Smooth muscle cell (in vitro differentiated cells): ENCODE data around the gene DAPK2. TPM values are rescaled to one million over a fixed set of nuclear protein-coding genes. Genes with fewer than 3 reads are reported as not detected.

Source experiments
- DNase-seq: peaks from one replicate; lab custom pipeline; 2025; ENCODE audit not compliant: unreplicated experiment; lab: John Stamatoyannopoulos, UW
- H2AFZ ChIP-seq: fragments of 200-600 bp; sonication (generic); 2 replicates; pipeline ENCODE4 v1.6.0; 2016; ENCODE audit warnings: antibody characterized with exemption, low read depth, mild to moderate bottlenecking
- H3F3A ChIP-seq: fragments of 200-600 bp; sonication (generic); 2 replicates; pipeline ENCODE4 v1.6.0; 2017; ENCODE audit warnings: antibody characterized with exemption, low read depth
- H3K27ac ChIP-seq: fragments of 200-600 bp; sonication (generic); 2 replicates; pipeline ENCODE4 v1.5.1; 2016; ENCODE audit warnings: low read depth, mild to moderate bottlenecking
- H3K27me3 ChIP-seq: fragments of 200-600 bp; sonication (generic); 2 replicates; pipeline ENCODE4 v1.6.1; 2016; ENCODE audit warnings: low read depth, mild to moderate bottlenecking
- H3K36me3 ChIP-seq: fragments of 200-600 bp; sonication (generic); 2 replicates; pipeline ENCODE4 v1.5.1; 2016; ENCODE audit warnings: low read depth
- H3K4me1 ChIP-seq: fragments of 200-600 bp; sonication (generic); 2 replicates; pipeline ENCODE4 v1.5.1; 2016; ENCODE audit warnings: low read depth
- H3K4me2 ChIP-seq: fragments of 200-600 bp; sonication (generic); 2 replicates; pipeline ENCODE4 v1.6.0; 2016; ENCODE audit warnings: mild to moderate bottlenecking
- H3K4me3 ChIP-seq: fragments of 200-600 bp; sonication (generic); 2 replicates; pipeline ENCODE4 v1.5.1; 2016; ENCODE audit warnings: mild to moderate bottlenecking
- H3K79me2 ChIP-seq: fragments of 200-600 bp; sonication (generic); 2 replicates; pipeline ENCODE4 v1.6.0; 2016; ENCODE audit warnings: low read depth, mild to moderate bottlenecking
- H3K9ac ChIP-seq: fragments of 200-600 bp; sonication (generic); 2 replicates; pipeline ENCODE4 v1.6.0; 2016; ENCODE audit warnings: low read depth
- H3K9me3 ChIP-seq: fragments of 200-600 bp; sonication (generic); replicated peaks from 2 replicates; pipeline ENCODE4 v1.5.1; 2016; ENCODE audit warnings: low read depth
- H4K20me1 ChIP-seq: fragments of 200-600 bp; sonication (generic); 2 replicates; pipeline ENCODE4 v1.6.0; 2016; ENCODE audit warnings: low read depth
- WGBS: methylation state at CpG from one replicate; pipeline ENCODE4 v1.1.7; 2016; ENCODE audit warnings: low lambda C conversion rate; 5-methylcytosine and 5-hydroxymethylcytosine counted together
- polyA plus RNA-seq: library from polyadenylated mRNA; unstranded; fragments of >200 nt; fragmentation: Nextera tagmentation; extraction: Ambion mirVana; gene quantifications from 2 replicates; pipeline ENCODE4 v1.2.1, GENCODE V29; 2016
- total RNA-seq: library from RNA; depleted of rRNA; stranded (reverse); fragments of >200 nt; gene quantifications from 2 replicates; pipeline ENCODE4 v1.2.3, GENCODE V29; 2014
- TF ChIP-seq, protein P1 (sequence below): fragments of 200-600 bp; sonication (generic); IDR thresholded peaks from 2 replicates; pipeline ENCODE4 v1.5.1; 2017; ENCODE audit warnings: borderline replicate concordance, mild to moderate bottlenecking, antibody characterized with exemption; ENCODE audit not compliant: insufficient read depth, poor library complexity, severe bottlenecking

Gene DAPK2
- total and polyA plus RNA-seq, 2 experiments from 2014 or later: not detected

DNA sequence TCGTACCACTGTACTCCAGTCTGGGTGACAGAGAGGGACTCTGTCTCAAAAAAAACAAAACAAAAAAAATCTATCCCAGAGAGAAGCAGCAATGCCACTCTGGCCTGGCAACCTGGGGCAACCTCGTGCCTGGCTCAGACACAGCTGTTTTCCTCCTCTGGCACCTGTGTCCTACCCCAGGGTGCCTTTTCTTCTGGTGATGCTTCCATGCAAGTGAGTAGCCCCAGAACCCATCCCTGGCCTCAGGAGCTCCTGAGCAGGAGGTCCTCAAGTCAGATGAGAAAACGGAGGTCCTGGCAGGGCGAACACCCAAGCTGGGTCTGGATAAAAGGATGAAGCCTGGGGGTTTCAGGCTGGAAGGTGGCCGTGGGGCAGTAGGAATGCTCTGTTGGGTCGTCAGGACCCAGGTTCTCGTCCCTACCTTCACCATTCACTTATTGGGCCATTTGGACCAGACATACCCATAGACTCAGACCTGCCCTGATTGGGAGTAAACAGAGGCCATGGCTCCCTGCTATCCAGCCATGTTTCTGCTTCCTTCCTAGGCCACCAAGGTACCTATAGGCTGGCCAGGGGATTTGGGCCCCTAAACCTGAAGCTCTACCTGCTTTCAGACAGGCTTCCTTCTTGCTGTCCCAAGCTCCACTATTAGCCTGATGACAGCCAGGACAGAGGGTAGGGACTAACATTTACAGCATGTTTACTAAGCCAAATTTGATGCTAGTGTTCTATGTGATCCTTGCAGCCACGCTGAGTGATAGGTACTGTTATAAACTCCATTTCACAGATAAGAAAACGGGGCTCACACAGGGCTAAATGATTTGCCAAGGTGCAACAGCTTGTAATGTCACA is 102.2 kb downstream of the DAPK2 start:
- no peaks in the 10 kb centered on the region for H3K9me3 ChIP-seq
- H3F3A ChIP-seq: no peaks in the 10 kb centered on the region
- H3K4me1 ChIP-seq: no peaks in the 10 kb centered on the region
- no peak for DNase-seq
- H3K4me3 ChIP-seq: no peak overlapping the region
- TF ChIP-seq, protein P1, sequence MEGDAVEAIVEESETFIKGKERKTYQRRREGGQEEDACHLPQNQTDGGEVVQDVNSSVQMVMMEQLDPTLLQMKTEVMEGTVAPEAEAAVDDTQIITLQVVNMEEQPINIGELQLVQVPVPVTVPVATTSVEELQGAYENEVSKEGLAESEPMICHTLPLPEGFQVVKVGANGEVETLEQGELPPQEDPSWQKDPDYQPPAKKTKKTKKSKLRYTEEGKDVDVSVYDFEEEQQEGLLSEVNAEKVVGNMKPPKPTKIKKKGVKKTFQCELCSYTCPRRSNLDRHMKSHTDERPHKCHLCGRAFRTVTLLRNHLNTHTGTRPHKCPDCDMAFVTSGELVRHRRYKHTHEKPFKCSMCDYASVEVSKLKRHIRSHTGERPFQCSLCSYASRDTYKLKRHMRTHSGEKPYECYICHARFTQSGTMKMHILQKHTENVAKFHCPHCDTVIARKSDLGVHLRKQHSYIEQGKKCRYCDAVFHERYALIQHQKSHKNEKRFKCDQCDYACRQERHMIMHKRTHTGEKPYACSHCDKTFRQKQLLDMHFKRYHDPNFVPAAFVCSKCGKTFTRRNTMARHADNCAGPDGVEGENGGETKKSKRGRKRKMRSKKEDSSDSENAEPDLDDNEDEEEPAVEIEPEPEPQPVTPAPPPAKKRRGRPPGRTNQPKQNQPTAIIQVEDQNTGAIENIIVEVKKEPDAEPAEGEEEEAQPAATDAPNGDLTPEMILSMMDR: no peak
- H3K27ac ChIP-seq: no peak overlapping the region
- no peaks in the 10 kb centered on the region for H4K20me1 ChIP-seq
- H3K79me2 ChIP-seq: no peaks in the 10 kb centered on the region
- H3K9ac ChIP-seq: no peak overlapping the region
- H3K27me3 ChIP-seq: no peaks in the 10 kb centered on the region
- no peak overlapping the region for H2AFZ ChIP-seq
- H3K4me2 ChIP-seq: no peak overlapping the region
- no peaks in the 10 kb centered on the region for H3K36me3 ChIP-seq
- 84% methylated on average over 9 of the region's 9 CpGs for WGBS

- Histone ChIP-seq H3K4me1 (no peaks in the 10 kb centered on the region), H3K9ac (no peak overlapping the region), H2AFZ (no peak overlapping the region), H4K20me1 (no peaks in the 10 kb centered on the region), H3K9me3 (no peaks in the 10 kb centered on the region), H3F3A (no peaks in the 10 kb centered on the region), H3K36me3 (no peaks in the 10 kb centered on the region), H3K4me3 (no peak overlapping the region), H3K27me3 (no peaks in the 10 kb centered on the region), H3K79me2 (no peaks in the 10 kb centered on the region), H3K27ac (no peak overlapping the region), H3K4me2 (no peak overlapping the region)
- 96% methylated on average over 6 of the region's 6 CpGs for WGBS
- TF ChIP-seq, protein P1: no peak
- DNase-seq: no peak
These were observed 103.6 kb downstream of the DAPK2 start for GRCh38 chr15:63942486-63943365.

GRCh38 chr15:63941698-63942465 is 104.4 kb downstream of the DAPK2 start:
- Histone ChIP-seq H4K20me1 (no peaks in the 10 kb centered on the region), H3K4me1 (no peaks in the 10 kb centered on the region), H3K27me3 (no peaks in the 10 kb centered on the region), H3K27ac (no peak overlapping the region), H3F3A (no peaks in the 10 kb centered on the region), H2AFZ (no peak overlapping the region), H3K4me3 (no peak overlapping the region), H3K9ac (no peak overlapping the region), H3K79me2 (no peaks in the 10 kb centered on the region), H3K36me3 (no peaks in the 10 kb centered on the region), H3K9me3 (no peaks in the 10 kb centered on the region), H3K4me2 (no peak overlapping the region)
- TF ChIP-seq, protein P1: no peak
- DNase-seq: no peak
- WGBS: 97% methylated on average over 7 of the region's 7 CpGs
